ENCODE measurements around the gene CD28.
A peak's percentile ranks its signal among the peaks of the same experiment; 100 is the strongest.

The CD28 gene

GRCh38 chr2:203706403-203706802 lies at the start of gene CD28:
Gene CD28 (plus strand): TSS chr2:203706639. CDS start chr2:203706697, 58 bp downstream.
- DNase-seq = peak; percentile 88

- DNase-seq = no peak
Measured at GRCh38 chr2:203659331-203660049, 46.9 kb upstream of the CD28 start.

GRCh38 chr2:203660465-203660864 lies 46.0 kb upstream of the CD28 start:
- DNase-seq = no peak

- no peak for DNase-seq
Measured at GRCh38 chr2:203661279-203661908, 45.0 kb upstream of the CD28 start.

GRCh38 chr2:203662487-203662886 lies 44.0 kb upstream of the CD28 start:
- DNase-seq = no peak

- DNase-seq = no peak
Measured at GRCh38 chr2:203662951-203663350, 43.5 kb upstream of the CD28 start.

GRCh38 chr2:203664029-203664755 lies 42.2 kb upstream of the CD28 start:
- DNase-seq = no peak

GRCh38 chr2:203667838-203668237 lies 38.6 kb upstream of the CD28 start:
- DNase-seq = no peak

GRCh38 chr2:203669820-203670219 lies 36.6 kb upstream of the CD28 start:
- DNase-seq = no peak

- DNase-seq = no peak
Measured at GRCh38 chr2:203670939-203671338, 35.5 kb upstream of the CD28 start.

- DNase-seq = no peak
Measured at GRCh38 chr2:203671876-203672275, 34.6 kb upstream of the CD28 start.

GRCh38 chr2:203672856-203673255 lies 33.6 kb upstream of the CD28 start:
- no peak for DNase-seq

- peak; percentile 56 for DNase-seq
Measured at GRCh38 chr2:203673933-203674332, 32.5 kb upstream of the CD28 start.

- no peak for DNase-seq
Measured at GRCh38 chr2:203675086-203675485, 31.4 kb upstream of the CD28 start.

- no peak for DNase-seq
Measured at GRCh38 chr2:203678971-203679370, 27.5 kb upstream of the CD28 start.

GRCh38 chr2:203679401-203679800 lies 27.0 kb upstream of the CD28 start:
- DNase-seq = no peak

GRCh38 chr2:203681978-203682377 lies 24.5 kb upstream of the CD28 start:
- DNase-seq = no peak

GRCh38 chr2:203682688-203683130 lies 23.7 kb upstream of the CD28 start:
- no peak for DNase-seq

- DNase-seq = no peak
Measured at GRCh38 chr2:203683421-203683820, 23.0 kb upstream of the CD28 start.

- DNase-seq = peak; percentile 54
Measured at GRCh38 chr2:203683932-203684556, 22.4 kb upstream of the CD28 start.

GRCh38 chr2:203685081-203685621 lies 21.3 kb upstream of the CD28 start:
- no peak for DNase-seq

- DNase-seq = no peak
Measured at GRCh38 chr2:203685789-203686420, 20.5 kb upstream of the CD28 start.

GRCh38 chr2:203687165-203687564 lies 19.3 kb upstream of the CD28 start:
- DNase-seq = no peak
